NB4 (cell line): ENCODE data around the gene KIAA0319L.

Source experiments
- CTCF ChIP-seq: IDR thresholded peaks from one replicate; pipeline ENCODE4 v1.5.1; 2012; ENCODE audit warnings: low read depth, low read length
- MYC ChIP-seq: IDR thresholded peaks from 2 replicates; pipeline ENCODE4 v1.6.1; 2011; ENCODE audit warnings: low read depth, low read length
- POLR2A ChIP-seq: IDR thresholded peaks from 2 replicates; pipeline ENCODE4 v1.6.1; 2011; ENCODE audit warnings: mild to moderate bottlenecking; ENCODE audit not compliant: insufficient read length; ENCODE audit errors: extremely low read depth

DNA sequence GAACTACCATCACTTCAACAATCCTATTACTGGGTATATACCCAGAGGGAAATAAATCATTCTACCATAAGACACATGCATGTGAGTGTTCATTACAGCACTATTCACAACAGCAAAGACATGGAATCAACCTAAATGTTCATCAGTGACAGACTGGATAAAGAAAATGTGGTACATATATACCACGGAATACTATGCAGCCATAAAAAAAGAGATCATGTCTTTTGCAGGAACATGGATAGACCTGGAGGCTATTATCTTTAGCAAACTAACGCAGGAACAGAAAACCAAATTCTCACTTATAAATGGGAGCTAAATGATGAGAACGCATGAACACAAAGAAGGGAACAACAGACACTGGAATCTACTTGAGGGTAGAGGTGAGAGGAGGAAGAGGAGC, 39.0 kb downstream of the KIAA0319L start:
- no peak for TF ChIP-seq MYC
- no peak for TF ChIP-seq POLR2A
- no peak for TF ChIP-seq CTCF
